SK-N-SH treated with all-trans-retinoic acid at 6 μM for 48 hours (cell line): Measurements from ENCODE around the gene PIEZO1.
"Not testable (repeated sequence)": the region's sequence is repeated elsewhere in the genome, so short reads cannot be mapped to it uniquely, and the experiment has no call there.

Experiments used
- ATAC-seq: fragments of 200-7000 bp; cut with Tn5 transposase; 3 replicates; pipeline ENCODE4 v1.9.1; 2020; ENCODE audit warnings: mild to moderate bottlenecking, moderate library complexity
- ARNTL ChIP-seq: fragments of 450-650 bp; formaldehyde crosslinking; IDR thresholded peaks from 2 replicates; pipeline ENCODE4 v1.5.0; 2020; ENCODE audit warnings: low read depth, mild to moderate bottlenecking, moderate library complexity, borderline replicate concordance
- BACH2 ChIP-seq: fragments of 250-450 bp; sonication (Bioruptor Pico); IDR thresholded peaks from 2 replicates; pipeline ENCODE4 v1.9.0; 2021; ENCODE audit warnings: mild to moderate bottlenecking, borderline replicate concordance
- CSDC2 ChIP-seq: fragments of 250-450 bp; sonication (Bioruptor Pico); IDR thresholded peaks from 2 replicates; pipeline ENCODE4 v1.5.0; 2020; ENCODE audit warnings: mild to moderate bottlenecking, moderate library complexity
- ESRRG ChIP-seq: fragments of 250-450 bp; sonication (Bioruptor Pico); IDR thresholded peaks from 2 replicates; pipeline ENCODE4 v1.6.1; 2021; ENCODE audit warnings: mild to moderate bottlenecking
- GLIS3 ChIP-seq: fragments of 250-450 bp; sonication (Bioruptor Pico); IDR thresholded peaks from 2 replicates; pipeline ENCODE4 v1.5.0; 2020; ENCODE audit warnings: mild to moderate bottlenecking, moderate library complexity
- OSR1 ChIP-seq: fragments of 250-450 bp; sonication (Bioruptor Pico); IDR thresholded peaks from 2 replicates; pipeline ENCODE4 v1.8.0; 2022; ENCODE audit warnings: moderate library complexity, mild to moderate bottlenecking, inconsistent platforms
- PPARA ChIP-seq: fragments of 250-450 bp; sonication (Bioruptor Pico); IDR thresholded peaks from 2 replicates; pipeline ENCODE4 v1.5.0; 2020; ENCODE audit warnings: mild to moderate bottlenecking, borderline replicate concordance
- RARB ChIP-seq: fragments of 250-450 bp; sonication (Bioruptor Pico); IDR thresholded peaks from 2 replicates; pipeline ENCODE4 v1.8.0; 2021; ENCODE audit warnings: mild to moderate bottlenecking, moderate library complexity
- TCF4 ChIP-seq: fragments of 250-450 bp; sonication (Bioruptor Pico); IDR thresholded peaks from 2 replicates; pipeline ENCODE4 v1.8.0; 2021; ENCODE audit warnings: mild to moderate bottlenecking, moderate library complexity, borderline replicate concordance
- TOX ChIP-seq: fragments of 250-450 bp; sonication (Bioruptor Pico); IDR thresholded peaks from 2 replicates; pipeline ENCODE4 v1.8.0; 2021; ENCODE audit warnings: mild to moderate bottlenecking, moderate library complexity, borderline replicate concordance
- TSHZ2 ChIP-seq: fragments of 250-450 bp; sonication (Bioruptor Pico); IDR thresholded peaks from 2 replicates; pipeline ENCODE4 v1.5.0; 2020; ENCODE audit warnings: mild to moderate bottlenecking, moderate library complexity
- ZC3H10 ChIP-seq: fragments of 250-450 bp; sonication (Bioruptor Pico); IDR thresholded peaks from 2 replicates; pipeline ENCODE4 v1.5.1; 2021; ENCODE audit warnings: mild to moderate bottlenecking, moderate library complexity
- ZFP3 ChIP-seq: fragments of 250-450 bp; sonication (Bioruptor Pico); IDR thresholded peaks from 2 replicates; pipeline ENCODE4 v1.5.0; 2020; ENCODE audit warnings: mild to moderate bottlenecking, moderate library complexity
- ZFP30 ChIP-seq: fragments of 450-650 bp; formaldehyde crosslinking; IDR thresholded peaks from 2 replicates; pipeline ENCODE4 v1.5.0; 2022; ENCODE audit warnings: mild to moderate bottlenecking, moderate library complexity
- ZNF565 ChIP-seq: fragments of 450-650 bp; formaldehyde crosslinking; conservative IDR thresholded peaks from 2 replicates; pipeline ENCODE4 v1.5.0; 2020; ENCODE audit warnings: low read depth, mild to moderate bottlenecking, moderate library complexity
- ZNF70 ChIP-seq: fragments of 450-650 bp; formaldehyde crosslinking; IDR thresholded peaks from 2 replicates; pipeline ENCODE4 v1.5.0; 2020; ENCODE audit warnings: mild to moderate bottlenecking, moderate library complexity
- ZNF8 ChIP-seq: fragments of 450-650 bp; formaldehyde crosslinking; IDR thresholded peaks from 2 replicates; pipeline ENCODE4 v1.5.0; 2020; ENCODE audit warnings: mild to moderate bottlenecking, moderate library complexity
- TF ChIP-seq, protein P1 (sequence below): fragments of 250-450 bp; sonication (Bioruptor Pico); IDR thresholded peaks from 2 replicates; pipeline ENCODE4 v1.5.1; 2021; ENCODE audit warnings: mild to moderate bottlenecking, moderate library complexity
- TF ChIP-seq, protein P2 (sequence below): fragments of 250-450 bp; sonication (Bioruptor Pico); IDR thresholded peaks from 2 replicates; pipeline ENCODE4 v1.8.0; 2020; ENCODE audit warnings: mild to moderate bottlenecking, moderate library complexity, borderline replicate concordance
- TF ChIP-seq, protein P3 (sequence below): fragments of 250-450 bp; sonication (Bioruptor Pico); IDR thresholded peaks from 2 replicates; pipeline ENCODE4 v1.8.0; 2021; ENCODE audit warnings: low read depth, mild to moderate bottlenecking, moderate library complexity, borderline replicate concordance

Gene PIEZO1

GRCh38 chr16:88824256-88825077 is 39.4 kb upstream of the PIEZO1 start:
- ATAC-seq, result no peak
- no peak for TF ChIP-seq ZNF8
- no peak for TF ChIP-seq ZFP30 (CRISPR knock-in tag)
- no peak for TF ChIP-seq TSHZ2
- TF ChIP-seq, protein P1, sequence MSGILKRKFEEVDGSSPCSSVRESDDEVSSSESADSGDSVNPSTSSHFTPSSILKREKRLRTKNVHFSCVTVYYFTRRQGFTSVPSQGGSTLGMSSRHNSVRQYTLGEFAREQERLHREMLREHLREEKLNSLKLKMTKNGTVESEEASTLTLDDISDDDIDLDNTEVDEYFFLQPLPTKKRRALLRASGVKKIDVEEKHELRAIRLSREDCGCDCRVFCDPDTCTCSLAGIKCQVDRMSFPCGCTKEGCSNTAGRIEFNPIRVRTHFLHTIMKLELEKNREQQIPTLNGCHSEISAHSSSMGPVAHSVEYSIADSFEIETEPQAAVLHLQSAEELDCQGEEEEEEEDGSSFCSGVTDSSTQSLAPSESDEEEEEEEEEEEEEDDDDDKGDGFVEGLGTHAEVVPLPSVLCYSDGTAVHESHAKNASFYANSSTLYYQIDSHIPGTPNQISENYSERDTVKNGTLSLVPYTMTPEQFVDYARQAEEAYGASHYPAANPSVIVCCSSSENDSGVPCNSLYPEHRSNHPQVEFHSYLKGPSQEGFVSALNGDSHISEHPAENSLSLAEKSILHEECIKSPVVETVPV (CRISPR knock-in tag), result no peak
- TF ChIP-seq ZFP3 (CRISPR knock-in tag), result no peak
- TF ChIP-seq, protein P2, sequence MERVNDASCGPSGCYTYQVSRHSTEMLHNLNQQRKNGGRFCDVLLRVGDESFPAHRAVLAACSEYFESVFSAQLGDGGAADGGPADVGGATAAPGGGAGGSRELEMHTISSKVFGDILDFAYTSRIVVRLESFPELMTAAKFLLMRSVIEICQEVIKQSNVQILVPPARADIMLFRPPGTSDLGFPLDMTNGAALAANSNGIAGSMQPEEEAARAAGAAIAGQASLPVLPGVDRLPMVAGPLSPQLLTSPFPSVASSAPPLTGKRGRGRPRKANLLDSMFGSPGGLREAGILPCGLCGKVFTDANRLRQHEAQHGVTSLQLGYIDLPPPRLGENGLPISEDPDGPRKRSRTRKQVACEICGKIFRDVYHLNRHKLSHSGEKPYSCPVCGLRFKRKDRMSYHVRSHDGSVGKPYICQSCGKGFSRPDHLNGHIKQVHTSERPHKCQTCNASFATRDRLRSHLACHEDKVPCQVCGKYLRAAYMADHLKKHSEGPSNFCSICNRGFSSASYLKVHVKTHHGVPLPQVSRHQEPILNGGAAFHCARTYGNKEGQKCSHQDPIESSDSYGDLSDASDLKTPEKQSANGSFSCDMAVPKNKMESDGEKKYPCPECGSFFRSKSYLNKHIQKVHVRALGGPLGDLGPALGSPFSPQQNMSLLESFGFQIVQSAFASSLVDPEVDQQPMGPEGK (CRISPR knock-in tag), result no peak
- TF ChIP-seq CSDC2 (CRISPR knock-in tag), result no peak
- no peak for TF ChIP-seq ESRRG
- no peak for TF ChIP-seq PPARA
- no peak for TF ChIP-seq ZNF70 (CRISPR knock-in tag)
- no peak for TF ChIP-seq BACH2 (CRISPR knock-in tag)
- no peak for TF ChIP-seq ZC3H10 (CRISPR knock-in tag)
- TF ChIP-seq TOX, result no peak
- TF ChIP-seq OSR1, result no peak
- TF ChIP-seq, protein P3, sequence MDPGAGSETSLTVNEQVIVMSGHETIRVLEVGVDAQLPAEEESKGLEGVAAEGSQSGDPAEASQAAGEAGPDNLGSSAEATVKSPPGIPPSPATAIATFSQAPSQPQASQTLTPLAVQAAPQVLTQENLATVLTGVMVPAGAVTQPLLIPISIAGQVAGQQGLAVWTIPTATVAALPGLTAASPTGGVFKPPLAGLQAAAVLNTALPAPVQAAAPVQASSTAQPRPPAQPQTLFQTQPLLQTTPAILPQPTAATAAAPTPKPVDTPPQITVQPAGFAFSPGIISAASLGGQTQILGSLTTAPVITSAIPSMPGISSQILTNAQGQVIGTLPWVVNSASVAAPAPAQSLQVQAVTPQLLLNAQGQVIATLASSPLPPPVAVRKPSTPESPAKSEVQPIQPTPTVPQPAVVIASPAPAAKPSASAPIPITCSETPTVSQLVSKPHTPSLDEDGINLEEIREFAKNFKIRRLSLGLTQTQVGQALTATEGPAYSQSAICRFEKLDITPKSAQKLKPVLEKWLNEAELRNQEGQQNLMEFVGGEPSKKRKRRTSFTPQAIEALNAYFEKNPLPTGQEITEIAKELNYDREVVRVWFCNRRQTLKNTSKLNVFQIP, result no peak

GRCh38 chr16:88823646-88824045 is 38.6 kb upstream of the PIEZO1 start:
- ATAC-seq, result not testable (repeated sequence)

DNA sequence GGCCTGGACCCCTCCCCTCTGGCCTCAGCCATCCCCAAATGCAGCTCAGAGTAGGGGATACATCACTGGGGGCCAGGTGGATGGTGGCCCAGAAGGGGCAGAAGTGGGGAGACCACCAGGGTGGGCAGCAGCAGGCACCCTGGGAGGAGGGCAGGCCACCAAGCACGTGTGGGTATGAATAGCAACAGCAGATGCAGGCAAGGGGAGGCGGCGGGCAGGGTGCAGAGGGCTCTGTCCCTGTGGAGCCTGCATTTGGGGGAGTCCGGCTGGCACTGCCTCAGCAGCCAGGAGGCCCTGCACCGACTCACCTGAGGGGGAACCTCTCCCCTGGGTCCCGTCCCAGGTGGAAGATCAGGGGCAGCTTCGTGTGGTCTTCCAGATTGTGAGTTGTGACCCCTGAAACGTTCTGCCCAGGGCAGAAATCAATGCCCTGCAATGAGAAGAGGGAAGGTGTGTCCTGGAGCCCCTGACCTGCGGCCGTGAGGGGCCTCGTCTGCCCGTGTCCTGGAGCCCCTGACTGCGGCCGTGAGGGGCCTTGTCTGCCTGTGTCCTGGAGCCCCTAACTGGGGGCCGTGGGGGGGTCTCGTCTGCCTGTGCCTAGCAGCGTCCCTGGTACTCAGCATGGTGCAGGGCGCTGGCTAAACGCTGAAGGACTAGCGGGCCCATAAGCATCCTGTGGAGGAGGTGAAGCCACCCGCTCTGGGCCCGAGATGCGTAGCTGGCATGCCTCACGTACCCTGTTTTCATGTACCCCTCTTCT is 37.4 kb upstream of the PIEZO1 start:
- no peak for TF ChIP-seq OSR1
- TF ChIP-seq ARNTL (CRISPR knock-in tag), result no peak
- no peak for TF ChIP-seq CSDC2 (CRISPR knock-in tag)
- TF ChIP-seq RARB (CRISPR knock-in tag), result no peak
- TF ChIP-seq TCF4, result no peak
- no peak for TF ChIP-seq ZNF565 (CRISPR knock-in tag)
- TF ChIP-seq BACH2 (CRISPR knock-in tag), result no peak
- no peak for TF ChIP-seq GLIS3 (CRISPR knock-in tag)
- TF ChIP-seq ESRRG, result no peak
- TF ChIP-seq, protein P1 (CRISPR knock-in tag), result no peak
- TF ChIP-seq PPARA, result no peak
- ATAC-seq, result no peak
